Pons (tissue), 1 donor: ENCODE data around the gene KCNH3.

Experiments used
- DNase-seq: peaks from one replicate; pipeline ENCODE4 v3.0.0-alpha.2; 2016; ENCODE audit warnings: low spot score

The KCNH3 gene

DNA sequence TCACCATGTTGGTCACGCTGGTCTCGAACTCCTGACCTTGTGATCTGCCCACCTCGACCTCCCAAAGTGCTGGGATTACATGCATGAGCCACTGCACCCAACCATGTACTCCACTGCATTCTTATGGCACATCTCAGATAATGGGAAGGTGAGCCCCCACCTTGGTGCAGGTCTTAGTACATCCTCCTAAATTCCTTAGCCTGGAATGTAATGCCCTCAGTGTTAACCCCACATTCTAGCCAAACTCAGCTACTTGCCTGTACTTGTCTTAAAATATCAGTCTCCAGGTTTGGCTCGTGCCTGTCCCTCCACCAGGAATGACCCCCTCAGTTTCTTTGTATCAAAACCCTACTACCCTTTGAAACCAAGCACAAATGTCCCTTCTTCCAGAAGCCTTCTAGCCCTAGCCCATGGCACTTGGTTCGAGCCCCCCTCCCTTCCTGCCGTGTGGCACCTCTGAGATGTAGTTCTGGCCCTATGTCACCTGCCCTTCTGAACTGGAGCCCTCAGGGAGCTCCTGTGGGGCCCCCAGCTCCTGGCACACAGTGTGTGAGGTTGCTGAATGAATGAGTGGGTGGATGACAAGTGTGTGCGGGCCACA lies 8.4 kb downstream of the KCNH3 start:
- no peak for DNase-seq

DNA sequence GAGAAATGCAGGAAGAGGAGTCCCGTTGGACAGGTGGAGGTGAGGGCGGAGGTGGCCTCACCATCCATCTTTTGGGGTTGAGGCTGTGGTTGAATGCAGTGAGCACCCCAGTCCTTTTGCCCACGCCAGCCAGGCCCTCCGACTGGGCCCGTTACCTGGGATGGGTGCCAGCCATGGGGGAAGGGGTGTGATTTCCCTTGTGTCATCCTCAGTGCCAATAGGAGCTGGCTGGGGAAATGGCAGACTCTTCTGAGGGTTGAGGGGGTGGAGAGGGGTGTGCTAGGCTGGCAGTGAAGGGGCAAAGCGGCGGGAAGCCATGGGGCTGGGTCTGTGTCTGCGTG lies 9.6 kb downstream of the KCNH3 start:
- no peak for DNase-seq

DNA sequence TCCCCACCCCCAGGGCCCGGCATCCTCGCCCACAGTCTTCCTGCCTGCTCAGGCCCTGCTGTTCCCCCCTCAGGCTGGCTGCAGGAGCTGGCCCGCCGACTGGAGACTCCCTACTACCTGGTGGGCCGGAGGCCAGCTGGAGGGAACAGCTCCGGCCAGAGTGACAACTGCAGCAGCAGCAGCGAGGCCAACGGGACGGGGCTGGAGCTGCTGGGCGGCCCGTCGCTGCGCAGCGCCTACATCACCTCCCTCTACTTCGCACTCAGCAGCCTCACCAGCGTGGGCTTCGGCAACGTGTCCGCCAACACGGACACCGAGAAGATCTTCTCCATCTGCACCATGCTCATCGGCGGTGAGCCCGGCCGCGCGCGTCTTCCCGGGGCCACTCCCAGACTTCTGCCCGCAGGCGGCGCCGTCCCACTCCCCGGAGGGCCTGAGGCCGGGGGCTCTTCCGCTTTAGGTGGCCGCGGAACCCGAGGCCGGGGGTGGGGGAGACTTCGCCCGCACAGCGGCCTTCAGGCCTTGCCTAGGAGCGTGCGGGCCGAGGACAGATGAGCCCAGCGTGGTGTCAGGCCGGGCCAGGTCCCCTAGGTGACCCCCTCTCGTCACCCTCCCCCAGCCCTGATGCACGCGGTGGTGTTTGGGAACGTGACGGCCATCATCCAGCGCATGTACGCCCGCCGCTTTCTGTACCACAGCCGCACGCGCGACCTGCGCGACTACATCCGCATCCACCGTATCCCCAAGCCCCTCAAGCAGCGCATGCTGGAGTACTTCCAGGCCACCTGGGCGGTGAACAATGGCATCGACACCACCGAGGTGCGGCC lies 10.2 kb downstream of the KCNH3 start:
- DNase-seq, result no peak

DNA sequence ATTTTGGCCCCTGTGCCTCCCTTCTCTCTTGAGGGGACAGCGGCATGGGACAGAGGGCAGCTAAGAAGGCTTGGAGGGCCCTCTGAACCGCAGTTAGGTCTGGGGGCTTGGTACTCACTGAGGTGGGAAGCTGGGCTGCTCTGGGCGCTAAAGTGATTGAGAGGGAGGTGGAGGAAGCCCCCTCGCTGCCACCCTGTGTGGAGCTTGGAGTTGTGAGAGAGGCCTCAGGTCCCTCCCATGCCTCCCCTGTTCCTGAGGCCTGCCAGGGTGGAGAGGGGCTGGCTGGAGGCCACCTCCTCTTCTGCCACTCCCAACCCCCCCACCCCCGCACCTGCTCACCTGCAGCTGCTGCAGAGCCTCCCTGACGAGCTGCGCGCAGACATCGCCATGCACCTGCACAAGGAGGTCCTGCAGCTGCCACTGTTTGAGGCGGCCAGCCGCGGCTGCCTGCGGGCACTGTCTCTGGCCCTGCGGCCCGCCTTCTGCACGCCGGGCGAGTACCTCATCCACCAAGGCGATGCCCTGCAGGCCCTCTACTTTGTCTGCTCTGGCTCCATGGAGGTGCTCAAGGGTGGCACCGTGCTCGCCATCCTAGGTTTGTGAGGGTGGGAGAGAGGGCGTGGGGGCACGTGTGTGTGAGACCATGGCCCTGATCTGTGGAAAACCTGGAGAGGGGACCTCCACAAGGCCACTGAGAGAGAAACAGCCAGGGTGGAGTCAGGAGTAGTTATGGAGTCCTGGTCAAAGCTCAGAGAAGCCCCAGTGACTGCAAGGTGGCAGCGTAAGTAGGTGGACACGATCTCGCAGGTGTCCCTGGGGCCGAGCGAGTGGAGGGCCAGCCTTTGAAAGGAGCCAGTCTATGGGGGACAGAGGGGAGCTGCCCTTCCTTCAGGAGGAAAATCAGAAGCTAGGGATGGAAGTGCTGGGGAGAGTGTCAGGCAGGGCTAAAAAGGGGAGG lies 11.2 kb downstream of the KCNH3 start:
- no peak for DNase-seq

DNA sequence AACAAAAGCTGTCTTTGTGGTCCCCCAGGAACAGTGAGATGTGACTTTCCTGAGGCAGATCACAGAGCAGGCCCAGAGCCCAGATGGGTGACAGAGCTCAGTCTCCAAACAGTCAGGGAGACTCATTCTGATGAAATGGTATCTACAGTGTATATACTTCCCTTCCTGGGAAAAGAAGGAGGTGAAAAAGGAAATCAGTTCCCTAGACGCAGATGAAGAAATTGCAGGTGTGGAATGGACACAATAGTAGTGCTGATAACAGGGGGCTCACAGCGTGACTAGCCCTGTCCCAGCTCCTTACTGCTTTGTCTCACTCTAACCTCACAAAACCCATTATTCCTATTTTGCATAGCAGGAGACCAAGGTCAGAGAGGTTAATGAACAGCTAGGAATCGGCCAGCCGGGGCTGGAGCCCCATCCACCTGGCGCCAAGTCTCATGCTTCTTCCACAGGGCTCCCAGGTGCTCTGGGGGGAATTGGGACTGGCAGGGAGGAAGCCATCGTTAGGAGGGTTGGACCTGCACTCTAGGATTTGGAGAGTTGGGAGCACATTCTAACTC lies 11.9 kb downstream of the KCNH3 start:
- DNase-seq, result peak; percentile 19

DNA sequence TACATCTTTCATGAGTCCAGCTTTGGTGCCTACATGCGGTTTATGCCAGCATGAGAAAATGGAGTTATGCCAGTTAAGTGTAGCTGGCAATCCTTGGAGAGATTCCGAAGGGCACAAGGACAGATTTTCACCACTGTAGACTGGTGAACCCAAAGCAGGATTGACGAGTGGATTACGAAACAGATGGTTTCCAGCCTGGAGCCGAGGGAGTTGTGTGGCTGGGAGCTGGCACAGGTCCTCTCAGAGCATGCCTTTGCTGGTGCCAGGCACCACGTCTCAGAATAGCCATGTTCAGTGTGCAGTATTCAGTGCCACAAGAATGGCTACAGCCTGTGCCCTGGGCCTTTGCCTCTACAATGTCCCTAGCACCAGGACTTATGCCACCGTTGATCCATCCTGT lies 13.2 kb downstream of the KCNH3 start:
- DNase-seq, result no peak

DNA sequence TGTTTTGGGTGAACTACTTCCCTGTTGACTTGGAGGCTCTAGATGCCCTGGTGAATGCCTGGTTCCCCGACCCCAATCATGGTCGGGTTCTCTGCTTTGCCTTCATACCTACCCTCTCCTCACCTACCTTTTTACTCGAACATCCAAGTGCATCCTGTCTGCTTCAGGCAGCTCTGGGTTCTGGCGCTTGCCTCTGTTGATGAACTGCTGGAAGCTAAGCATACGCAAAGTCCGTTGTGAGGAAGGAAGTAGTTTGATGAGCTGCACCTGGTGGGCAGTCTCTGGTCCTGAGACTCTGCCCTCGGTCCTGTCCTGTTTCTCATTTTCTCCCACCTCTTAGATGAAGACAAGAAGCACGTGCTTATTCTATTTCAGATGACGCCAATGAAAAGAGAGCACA lies 13.6 kb downstream of the KCNH3 start:
- no peak for DNase-seq

DNA sequence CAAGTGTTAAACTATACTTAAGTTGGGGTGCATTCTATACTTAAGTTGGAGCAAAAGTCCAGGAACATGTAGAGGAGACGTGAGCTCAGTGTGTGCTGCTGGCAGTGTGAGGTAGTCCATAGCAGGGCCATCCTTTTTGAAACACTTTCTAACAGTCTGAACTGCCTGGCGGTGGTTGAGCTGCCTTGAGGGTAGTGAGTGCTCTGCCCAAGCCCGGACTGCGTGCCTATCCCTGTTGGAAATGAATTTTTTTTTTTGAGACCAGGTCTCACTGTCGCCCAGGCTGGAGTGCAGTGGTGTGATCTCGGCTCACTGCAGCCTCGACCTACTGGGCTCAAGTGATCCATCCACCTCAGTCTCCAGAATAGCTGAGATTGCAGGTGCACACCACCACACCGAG lies 14.1 kb downstream of the KCNH3 start:
- no peak for DNase-seq

DNA sequence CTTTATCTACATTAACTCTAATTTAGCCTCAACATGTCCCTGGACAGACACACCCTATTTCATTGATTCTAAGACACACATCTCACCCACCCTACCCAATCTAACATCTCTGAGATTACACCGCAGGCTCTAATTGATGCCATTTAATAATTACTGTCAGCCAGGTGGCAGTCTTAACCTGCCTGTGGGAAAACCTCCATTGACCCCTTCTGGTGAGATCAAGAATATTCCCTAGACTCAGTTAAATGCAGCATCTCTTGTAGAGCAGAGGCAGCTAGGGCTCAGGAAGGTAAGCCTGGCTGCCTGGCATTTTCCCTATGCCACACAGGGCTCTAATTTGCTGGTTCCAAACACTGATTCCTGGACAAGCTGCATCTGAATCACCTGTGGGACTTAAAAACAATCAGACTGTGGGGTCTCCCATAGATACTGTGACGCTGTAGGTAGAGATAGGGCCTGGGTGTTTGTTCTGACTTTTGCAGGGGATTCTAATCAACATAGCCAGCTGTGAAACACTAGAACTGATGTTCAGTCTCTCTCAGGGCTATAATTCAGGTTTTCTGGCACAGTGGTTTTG lies 14.8 kb downstream of the KCNH3 start:
- no peak for DNase-seq

DNA sequence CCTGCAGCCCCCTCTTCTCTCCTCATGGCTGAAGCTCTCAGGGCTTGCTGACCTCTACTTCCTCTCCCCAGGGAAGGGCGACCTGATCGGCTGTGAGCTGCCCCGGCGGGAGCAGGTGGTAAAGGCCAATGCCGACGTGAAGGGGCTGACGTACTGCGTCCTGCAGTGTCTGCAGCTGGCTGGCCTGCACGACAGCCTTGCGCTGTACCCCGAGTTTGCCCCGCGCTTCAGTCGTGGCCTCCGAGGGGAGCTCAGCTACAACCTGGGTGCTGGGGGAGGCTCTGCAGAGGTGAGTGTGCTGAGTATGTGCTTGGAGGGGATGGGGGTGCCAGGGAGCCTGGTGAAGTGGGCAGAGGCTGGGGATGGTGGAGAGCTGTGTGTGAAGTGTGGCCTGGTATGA lies 15.4 kb downstream of the KCNH3 start:
- no peak for DNase-seq

DNA sequence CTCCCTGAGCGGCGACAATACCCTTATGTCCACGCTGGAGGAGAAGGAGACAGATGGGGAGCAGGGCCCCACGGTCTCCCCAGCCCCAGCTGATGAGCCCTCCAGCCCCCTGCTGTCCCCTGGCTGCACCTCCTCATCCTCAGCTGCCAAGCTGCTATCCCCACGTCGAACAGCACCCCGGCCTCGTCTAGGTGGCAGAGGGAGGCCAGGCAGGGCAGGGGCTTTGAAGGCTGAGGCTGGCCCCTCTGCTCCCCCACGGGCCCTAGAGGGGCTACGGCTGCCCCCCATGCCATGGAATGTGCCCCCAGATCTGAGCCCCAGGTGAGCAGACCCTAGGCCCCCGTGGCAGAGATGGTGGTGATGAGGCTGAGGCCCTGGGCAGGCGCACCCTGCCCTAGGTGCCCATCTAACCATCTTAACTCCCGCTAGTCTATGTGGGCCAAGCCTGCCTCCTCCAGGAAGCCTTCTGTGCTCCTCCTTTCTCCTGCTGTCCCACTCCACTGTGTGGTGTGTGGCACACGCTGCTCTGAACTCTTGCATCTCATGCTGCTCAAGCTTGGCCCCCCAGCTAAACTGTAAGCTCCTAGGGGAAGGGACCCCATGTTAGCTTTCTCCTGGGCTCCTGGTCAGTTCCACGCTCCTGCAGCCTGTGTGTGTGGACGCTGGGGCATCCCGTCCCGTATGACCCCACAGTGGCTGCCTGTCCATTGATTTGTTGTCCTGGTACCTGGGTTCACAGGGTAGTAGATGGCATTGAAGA lies 17.0 kb downstream of the KCNH3 start:
- DNase-seq, result no peak

DNA sequence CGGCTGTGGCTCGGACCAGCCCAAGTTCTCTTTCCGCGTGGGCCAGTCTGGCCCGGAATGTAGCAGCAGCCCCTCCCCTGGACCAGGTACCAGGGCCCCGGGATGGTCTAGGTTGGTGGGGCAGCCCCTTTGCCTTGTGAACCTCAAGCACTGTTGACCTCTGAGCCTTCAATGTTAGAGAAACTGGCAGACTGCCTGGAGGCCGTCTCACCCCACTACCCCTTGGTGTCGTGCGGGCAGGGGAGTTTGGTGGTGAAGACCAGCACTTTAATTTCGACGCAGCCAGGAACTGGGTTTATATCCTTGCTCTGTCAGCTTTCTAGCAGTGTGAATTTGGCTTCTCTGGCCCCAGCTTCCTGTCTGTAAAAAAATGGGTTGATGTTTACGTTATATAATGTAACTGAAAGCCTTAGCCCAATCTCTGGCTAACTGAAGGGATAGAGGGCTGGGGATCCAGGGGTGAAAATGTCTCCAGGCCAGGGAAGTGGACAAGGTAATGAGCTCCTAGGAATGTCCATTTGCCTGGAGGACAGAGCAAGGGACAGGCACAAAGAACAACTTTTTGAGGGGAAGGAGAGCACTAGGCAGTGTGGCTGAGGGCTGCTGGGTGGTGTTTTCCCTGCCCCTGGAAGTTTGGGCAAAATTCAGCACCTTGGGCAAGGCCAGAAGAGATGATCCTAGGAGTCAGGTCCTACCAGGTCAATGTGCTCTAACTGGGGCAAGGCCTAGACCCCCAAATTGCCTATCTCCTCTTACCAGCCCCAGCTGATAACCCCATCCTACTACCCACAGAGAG lies 17.8 kb downstream of the KCNH3 start:
- no peak for DNase-seq

DNA sequence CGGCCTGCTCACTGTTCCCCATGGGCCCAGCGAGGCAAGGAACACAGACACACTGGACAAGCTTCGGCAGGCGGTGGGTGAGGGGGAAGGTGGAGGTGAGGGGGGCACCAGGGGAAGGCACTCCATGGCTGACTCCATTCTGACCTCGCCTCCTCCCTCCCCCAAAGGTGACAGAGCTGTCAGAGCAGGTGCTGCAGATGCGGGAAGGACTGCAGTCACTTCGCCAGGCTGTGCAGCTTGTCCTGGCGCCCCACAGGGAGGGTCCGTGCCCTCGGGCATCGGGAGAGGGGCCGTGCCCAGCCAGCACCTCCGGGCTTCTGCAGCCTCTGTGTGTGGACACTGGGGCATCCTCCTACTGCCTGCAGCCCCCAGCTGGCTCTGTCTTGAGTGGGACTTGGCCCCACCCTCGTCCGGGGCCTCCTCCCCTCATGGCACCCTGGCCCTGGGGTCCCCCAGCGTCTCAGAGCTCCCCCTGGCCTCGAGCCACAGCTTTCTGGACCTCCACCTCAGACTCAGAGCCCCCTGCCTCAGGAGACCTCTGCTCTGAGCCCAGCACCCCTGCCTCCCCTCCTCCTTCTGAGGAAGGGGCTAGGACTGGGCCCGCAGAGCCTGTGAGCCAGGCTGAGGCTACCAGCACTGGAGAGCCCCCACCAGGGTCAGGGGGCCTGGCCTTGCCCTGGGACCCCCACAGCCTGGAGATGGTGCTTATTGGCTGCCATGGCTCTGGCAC lies 18.5 kb downstream of the KCNH3 start:
- DNase-seq, result no peak

DNA sequence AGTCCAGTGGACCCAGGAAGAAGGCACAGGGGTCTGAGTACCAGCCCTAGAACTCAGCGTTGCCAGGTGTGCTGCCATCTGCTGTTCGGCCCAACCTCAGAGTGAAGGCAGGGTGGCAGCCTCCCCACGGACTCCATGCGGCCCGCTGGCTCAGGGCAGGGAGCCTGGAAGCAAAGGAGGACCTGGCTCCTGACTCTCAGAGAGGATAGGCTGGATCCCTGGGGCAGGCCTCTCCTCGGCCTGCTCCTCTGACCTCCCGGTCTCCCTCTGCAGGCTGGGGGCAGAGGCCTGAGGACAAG lies 19.0 kb downstream of the KCNH3 start:
- DNase-seq, result no peak

DNA sequence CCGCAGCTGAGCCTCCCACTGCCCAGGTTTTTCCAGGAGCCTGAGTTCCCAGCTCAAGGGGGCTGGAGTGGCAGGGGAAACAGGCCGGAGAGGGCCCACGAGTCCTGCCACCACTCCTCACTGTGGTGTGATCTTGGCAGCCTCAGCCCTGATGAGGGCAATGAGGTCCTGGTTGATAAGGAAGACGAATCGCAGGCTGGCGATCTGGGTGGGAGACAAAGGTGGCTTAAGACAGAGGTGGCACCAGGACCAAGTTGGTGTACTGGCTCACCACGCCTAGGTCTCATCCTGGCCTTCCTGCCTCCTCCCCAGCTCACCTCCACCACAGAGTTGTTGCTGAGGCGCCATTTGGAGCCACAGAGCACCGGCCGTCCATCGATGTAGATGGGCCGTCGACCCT lies 19.7 kb downstream of the KCNH3 start:
- no peak for DNase-seq

DNA sequence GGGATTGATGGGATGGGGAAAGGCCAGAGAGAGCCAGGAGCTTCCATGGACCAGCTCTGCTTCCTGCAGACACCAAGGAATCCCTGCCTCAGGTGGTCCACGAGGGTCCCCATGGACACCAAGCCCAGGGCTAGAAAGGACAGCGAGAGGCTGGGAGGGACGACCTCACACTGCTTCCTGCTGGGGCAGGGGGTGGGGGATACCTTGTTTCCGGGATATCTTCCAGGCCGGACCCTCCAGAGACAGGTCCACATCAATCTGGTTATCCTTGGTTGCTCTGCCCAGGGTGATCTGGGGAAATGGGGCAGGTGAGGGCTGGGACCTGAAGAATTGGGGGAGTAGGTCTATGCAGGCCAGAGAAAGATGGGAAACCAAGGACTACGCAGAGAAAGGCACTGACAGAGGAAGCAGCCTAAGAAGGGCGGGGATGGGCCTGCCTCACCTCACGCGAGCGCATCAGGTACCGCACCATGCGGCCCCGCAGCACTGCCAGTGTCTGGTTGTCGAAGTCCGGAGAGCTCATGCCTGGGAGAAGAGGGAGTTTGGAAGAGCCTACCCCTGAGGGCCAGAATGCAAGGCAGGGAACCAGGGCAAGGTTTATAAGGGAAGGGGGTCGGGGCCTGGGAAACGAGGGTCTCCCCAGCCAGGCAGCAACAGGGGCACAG lies 20.3 kb downstream of the KCNH3 start:
- no peak for DNase-seq

DNA sequence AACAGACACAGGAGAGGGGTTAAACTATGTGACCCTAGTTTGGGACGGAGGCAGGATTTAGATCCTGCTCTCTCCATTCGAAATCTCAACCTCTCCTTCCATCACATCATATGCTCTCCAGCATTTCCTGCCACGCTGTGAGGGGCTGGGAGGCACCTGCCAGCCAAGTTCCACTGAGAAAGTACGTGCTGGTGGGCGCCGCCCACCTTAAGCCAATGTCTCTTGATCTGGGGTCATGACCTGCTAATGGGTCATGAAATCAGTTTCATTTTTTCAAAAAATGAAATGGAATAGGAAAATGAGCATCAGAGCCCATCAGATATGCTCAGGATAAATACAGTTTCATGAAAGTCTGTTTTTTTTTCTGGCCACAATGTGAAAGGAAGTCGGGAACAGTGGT lies 21.9 kb downstream of the KCNH3 start:
- no peak for DNase-seq

DNA sequence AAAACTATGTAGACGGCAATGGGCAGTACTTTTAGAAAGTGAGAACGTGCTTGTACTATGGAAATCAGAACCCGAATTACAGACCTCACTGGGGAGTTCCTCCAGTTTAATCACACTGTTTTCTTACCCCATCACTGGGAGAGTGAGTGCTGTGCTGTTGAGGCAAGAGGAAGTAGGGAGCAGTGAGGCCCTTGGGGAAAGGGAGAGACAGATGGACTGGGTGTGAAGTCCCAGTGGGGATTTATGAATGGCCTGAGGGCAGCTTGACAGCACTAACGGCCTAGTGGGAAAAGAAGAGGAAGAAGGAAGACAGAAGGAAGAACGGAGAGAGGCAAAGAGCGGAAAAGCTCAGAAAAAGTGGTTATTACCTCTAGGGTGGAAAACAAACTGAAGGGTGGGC lies 23.4 kb downstream of the KCNH3 start:
- DNase-seq, result no peak

DNA sequence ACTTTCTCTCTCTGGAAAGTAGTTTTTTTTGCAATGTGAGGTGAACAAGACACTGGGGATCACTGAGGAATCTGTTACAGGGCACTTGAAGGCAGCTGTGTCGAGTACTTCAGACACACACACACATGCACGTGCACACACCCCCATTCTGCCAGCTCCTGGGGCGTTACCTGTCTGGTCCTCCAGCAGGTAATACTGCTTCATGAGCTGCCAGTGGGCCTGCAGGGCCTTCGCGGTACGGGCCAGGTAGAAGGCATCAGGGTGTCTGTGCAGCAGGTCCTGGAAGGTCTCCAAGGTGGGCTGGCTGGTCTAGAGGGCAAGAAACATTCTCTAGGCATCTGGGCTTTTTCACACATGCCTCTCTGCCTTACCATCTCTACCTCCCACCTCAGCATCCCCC lies 24.0 kb downstream of the KCNH3 start:
- no peak for DNase-seq
